Activated CD4-positive, CD25-positive, alpha-beta regulatory T cell treated with anti-CD3 and anti-CD28 coated beads, Interleukin-2, amount 50 U/mL, for 16 hours (primary cell): ENCODE measurements around the gene TMEM144.
"Not testable (repeated sequence)": the region's sequence is repeated elsewhere in the genome, so short reads cannot be mapped to it uniquely, and the experiment has no call there.

ENCODE experiments used
- DNase-seq: peaks from one replicate; pipeline ENCODE4 v3.0.0-alpha.2; 2020; ENCODE audit warnings: low read depth, low spot score

TMEM144 gene

GRCh38 chr4:158236304-158237030 is 26.2 kb downstream of the TMEM144 start:
- no peak for DNase-seq

- no peak for DNase-seq
Measured at GRCh38 chr4:158238575-158238974, 28.3 kb downstream of the TMEM144 start.

- no peak for DNase-seq
Measured at GRCh38 chr4:158239196-158239595, 28.9 kb downstream of the TMEM144 start.

GRCh38 chr4:158243071-158243470 is 32.8 kb downstream of the TMEM144 start:
- no peak for DNase-seq

GRCh38 chr4:158250321-158250720 is 40.0 kb downstream of the TMEM144 start:
- no peak for DNase-seq

GRCh38 chr4:158253350-158253980 is 43.2 kb downstream of the TMEM144 start:
- DNase-seq = no peak

- no peak for DNase-seq
Measured at GRCh38 chr4:158254292-158254691, 44.0 kb downstream of the TMEM144 start.

- no peak for DNase-seq
Measured at GRCh38 chr4:158255727-158256324, 45.5 kb downstream of the TMEM144 start.

GRCh38 chr4:158259955-158260575 is 49.8 kb downstream of the TMEM144 start:
- no peak for DNase-seq

GRCh38 chr4:158261480-158261879 is 51.2 kb downstream of the TMEM144 start:
- DNase-seq = no peak

GRCh38 chr4:158268553-158268952 is 58.3 kb downstream of the TMEM144 start:
- DNase-seq = no peak

- no peak for DNase-seq
Measured at GRCh38 chr4:158274636-158275035, 64.3 kb downstream of the TMEM144 start.

GRCh38 chr4:158277558-158277957 is 67.3 kb downstream of the TMEM144 start:
- DNase-seq = no peak

- DNase-seq = not testable (repeated sequence)
Measured at GRCh38 chr4:158279052-158279451, 68.8 kb downstream of the TMEM144 start.

GRCh38 chr4:158280856-158281255 is 70.6 kb downstream of the TMEM144 start:
- DNase-seq = no peak

- no peak for DNase-seq
Measured at GRCh38 chr4:158282252-158282651, 72.0 kb downstream of the TMEM144 start.

GRCh38 chr4:158285429-158286216 is 75.3 kb downstream of the TMEM144 start:
- no peak for DNase-seq

- no peak for DNase-seq
Measured at GRCh38 chr4:158290912-158291311, 80.6 kb downstream of the TMEM144 start.

- DNase-seq = no peak
Measured at GRCh38 chr4:158291334-158292055, 81.2 kb downstream of the TMEM144 start.

GRCh38 chr4:158292156-158292555 is 81.9 kb downstream of the TMEM144 start:
- DNase-seq = no peak

- no peak for DNase-seq
Measured at GRCh38 chr4:158295053-158295452, 84.8 kb downstream of the TMEM144 start.
